AG20443 (cell line): ENCODE results near the gene SEPSECS.
A peak's percentile ranks its signal among the peaks of the same experiment; 100 is the strongest.

Experiments used
- DNase-seq: peaks from one replicate; pipeline ENCODE4 v3.0.0; 2012; ENCODE audit warnings: low spot score, mixed read lengths

SEPSECS gene

GRCh38 chr4:25110527-25111329, 49.5 kb downstream of the SEPSECS start:
- peak; percentile 4 for DNase-seq

- peak; percentile 2 for DNase-seq
Measured at GRCh38 chr4:25109511-25109910, 50.7 kb downstream of the SEPSECS start.

GRCh38 chr4:25108556-25108955, 51.7 kb downstream of the SEPSECS start:
- peak; percentile 3 for DNase-seq

- peak; percentile 4 for DNase-seq
Measured at GRCh38 chr4:25107827-25108516, 52.3 kb downstream of the SEPSECS start.

GRCh38 chr4:25106363-25107151, 53.7 kb downstream of the SEPSECS start:
- peak; percentile 2 for DNase-seq

GRCh38 chr4:25104591-25104990, 55.7 kb downstream of the SEPSECS start:
- DNase-seq: peak; percentile 6

- DNase-seq: peak; percentile 2
Measured at GRCh38 chr4:25103418-25103817, 56.8 kb downstream of the SEPSECS start.

GRCh38 chr4:25101836-25102235, 58.4 kb downstream of the SEPSECS start:
- DNase-seq: no peak

- no peak for DNase-seq
Measured at GRCh38 chr4:25100710-25101109, 59.5 kb downstream of the SEPSECS start.

- no peak for DNase-seq
Measured at GRCh38 chr4:25100021-25100555, 60.2 kb downstream of the SEPSECS start.

GRCh38 chr4:25098964-25099891, 61.0 kb downstream of the SEPSECS start:
- DNase-seq: peak; percentile 66

- no peak for DNase-seq
Measured at GRCh38 chr4:25096981-25097443, 63.2 kb downstream of the SEPSECS start.

GRCh38 chr4:25096251-25096980, 63.8 kb downstream of the SEPSECS start:
- no peak for DNase-seq

- no peak for DNase-seq
Measured at GRCh38 chr4:25095837-25096236, 64.4 kb downstream of the SEPSECS start.

GRCh38 chr4:25092139-25092538, 68.1 kb downstream of the SEPSECS start:
- DNase-seq: no peak

GRCh38 chr4:25090516-25090915, 69.7 kb downstream of the SEPSECS start:
- DNase-seq: no peak

GRCh38 chr4:25089051-25089763, 71.0 kb downstream of the SEPSECS start:
- DNase-seq: no peak

- DNase-seq: peak; percentile 47
Measured at GRCh38 chr4:25088093-25088952, 71.9 kb downstream of the SEPSECS start.

- no peak for DNase-seq
Measured at GRCh38 chr4:25085671-25086070, 74.6 kb downstream of the SEPSECS start.
